Stimulated activated naive CD8-positive, alpha-beta T cell treated with anti-CD3 and anti-CD28 coated beads, Interleukin-15, Interleukin-2, amounts not matched to agents 100 U/mL and 50 U/mL, for 24 hours (primary cell): Measurements from ENCODE around the gene KRTAP10-7.
A peak's percentile ranks its signal among the peaks of the same experiment; 100 is the strongest.
"Not testable (repeated sequence)": the region's sequence is repeated elsewhere in the genome, so short reads cannot be mapped to it uniquely, and the experiment has no call there.

ENCODE experiments used
- ATAC-seq: fragments of 150-1000 bp; cut with Tn5 transposase; one replicate; pipeline ENCODE4 v1.10.0; 2021
- DNase-seq: peaks from one replicate; pipeline ENCODE4 v3.0.0; 2021

Gene KRTAP10-7

GRCh38 chr21:44612029-44612486 is 11.7 kb downstream of the KRTAP10-7 start, which contains the start of gene KRTAP10-8:
Gene KRTAP10-8 (plus strand): TSS chr21:44612079. CDS start chr21:44612101, 22 bp downstream.
- ATAC-seq (no peak), DNase-seq (no peak)

GRCh38 chr21:44612669-44613229 is 12.4 kb downstream of the KRTAP10-7 start:
- DNase-seq (no peak), ATAC-seq (no peak)

GRCh38 chr21:44613386-44614155 is 13.2 kb downstream of the KRTAP10-7 start:
- DNase-seq (no peak), ATAC-seq (no peak)

- DNase-seq (no peak), ATAC-seq (no peak)
These were observed 13.8 kb downstream of the KRTAP10-7 start for GRCh38 chr21:44614161-44614631.

GRCh38 chr21:44614961-44615391 is 14.6 kb downstream of the KRTAP10-7 start:
- DNase-seq (no peak), ATAC-seq (no peak)

GRCh38 chr21:44615466-44615865 is 15.1 kb downstream of the KRTAP10-7 start:
- ATAC-seq = no peak
- DNase-seq = no peak

GRCh38 chr21:44615911-44616590 is 15.7 kb downstream of the KRTAP10-7 start:
- no peak for DNase-seq
- no peak for ATAC-seq

- no peak for ATAC-seq
- no peak for DNase-seq
These were observed 16.2 kb downstream of the KRTAP10-7 start for GRCh38 chr21:44616591-44616926.

- ATAC-seq (no peak), DNase-seq (no peak)
These were observed 16.7 kb downstream of the KRTAP10-7 start for GRCh38 chr21:44617071-44617501.

- DNase-seq = no peak
- ATAC-seq = no peak
These were observed 18.1 kb downstream of the KRTAP10-7 start for GRCh38 chr21:44618504-44618903.

- peak; percentile 49 for DNase-seq
- ATAC-seq = peak; percentile 88
These were observed 18.5 kb downstream of the KRTAP10-7 start for GRCh38 chr21:44618909-44619308.

- ATAC-seq (no peak), DNase-seq (no peak)
These were observed 19.5 kb downstream of the KRTAP10-7 start for GRCh38 chr21:44619886-44620285.

- no peak for ATAC-seq
- no peak for DNase-seq
These were observed 23.2 kb downstream of the KRTAP10-7 start for GRCh38 chr21:44623575-44623974.

GRCh38 chr21:44625756-44626155 is 25.4 kb downstream of the KRTAP10-7 start:
- DNase-seq (no peak), ATAC-seq (no peak)

- DNase-seq (no peak), ATAC-seq (no peak)
These were observed 25.9 kb downstream of the KRTAP10-7 start for GRCh38 chr21:44626262-44626661.

GRCh38 chr21:44626673-44627143 is 26.3 kb downstream of the KRTAP10-7 start, which contains the start of gene KRTAP10-9:
Gene KRTAP10-9 (plus strand): TSS chr21:44627093. CDS start chr21:44627172, 79 bp downstream.
- DNase-seq = no peak
- ATAC-seq = no peak

- ATAC-seq, DNase-seq: not testable (repeated sequence)
These were observed 26.9 kb downstream of the KRTAP10-7 start for GRCh38 chr21:44627181-44627822.

- ATAC-seq, DNase-seq: not testable (repeated sequence)
These were observed 27.4 kb downstream of the KRTAP10-7 start for GRCh38 chr21:44627831-44628233.

GRCh38 chr21:44628707-44629391 is 28.5 kb downstream of the KRTAP10-7 start:
- ATAC-seq (peak; percentile 36), DNase-seq (no peak)

GRCh38 chr21:44630440-44630839 is 30.0 kb downstream of the KRTAP10-7 start:
- ATAC-seq (no peak), DNase-seq (no peak)

GRCh38 chr21:44632067-44632466 is 31.7 kb downstream of the KRTAP10-7 start:
- DNase-seq (no peak), ATAC-seq (no peak)
